CD14-positive monocyte (primary cell): ENCODE data around the gene GCNA. TPM values are rescaled to one million over a fixed set of nuclear protein-coding genes. Genes with fewer than 3 reads are reported as not detected.
"Not testable (repeated sequence)": the region's sequence is repeated elsewhere in the genome, so short reads cannot be mapped to it uniquely, and the experiment has no call there.

Experiments
- DNase-seq, 3 donors: peaks; one replicate each; pipeline ENCODE4 v3.0.0-alpha.2; 2011 to 2022
- H2AFZ ChIP-seq: 2 replicates; pipeline ENCODE4 v1.6.0; 2012; ENCODE audit warnings: mild to moderate bottlenecking, low read depth, low read length, inconsistent platforms; ENCODE audit not compliant: insufficient read depth, poor library complexity, severe bottlenecking
- H3K27ac ChIP-seq, 2 donors: 1 replicate in 1 of 2; 2 replicates in 1 of 2; pipeline ENCODE4 v1.5.1; 2012 to 2013; ENCODE audit warnings: low read length in 2 of 2, control low read depth in 1 of 2, inconsistent platforms in 1 of 2, low read depth in 1 of 2, mild to moderate bottlenecking in 1 of 2
- H3K27me3 ChIP-seq, 2 donors: one replicate each; pipeline versions ENCODE4 v1.6.0 to v1.6.1; 2011 to 2013; ENCODE audit warnings: low read length in 2 of 2; ENCODE audit not compliant: control insufficient read depth in 2 of 2, insufficient read depth in 2 of 2
- H3K36me3 ChIP-seq, 2 donors: replicated peaks in 1 of 2; 1 replicate in 1 of 2; 2 replicates in 1 of 2; pipeline versions ENCODE4 v1.5.1 to v1.6.1; 2012 to 2013; ENCODE audit warnings: low read length in 2 of 2, control low read depth in 1 of 2, inconsistent platforms in 1 of 2, mild to moderate bottlenecking in 1 of 2; ENCODE audit not compliant: insufficient read depth in 2 of 2, control insufficient read depth in 1 of 2
- H3K4me1 ChIP-seq, 2 donors: 1 replicate in 1 of 2; 2 replicates in 1 of 2; pipeline versions ENCODE4 v1.5.1 to v1.6.1; 2012 to 2013; ENCODE audit warnings: low read length in 2 of 2, control low read depth in 1 of 2, inconsistent platforms in 1 of 2, mild to moderate bottlenecking in 1 of 2, moderate library complexity in 1 of 2; ENCODE audit not compliant: insufficient read depth in 2 of 2, control insufficient read depth in 1 of 2
- H3K4me2 ChIP-seq: replicated peaks from 2 replicates; pipeline ENCODE3; 2012; ENCODE audit warnings: low read length, moderate library complexity, mild to moderate bottlenecking; ENCODE audit not compliant: poor library complexity, severe bottlenecking; ENCODE audit errors: extremely low read depth
- H3K4me3 ChIP-seq, 3 experiments: fragments of 200-600 bp in 1 of 3; sonication (generic) in 1 of 3; replicated peaks in 1 of 3; 1 replicate in 2 of 3; 2 replicates in 1 of 3; pipeline ENCODE4 v1.5.1; 2011 to 2013; ENCODE audit warnings: low read length in 3 of 3, mild to moderate bottlenecking in 3 of 3, control low read depth in 2 of 3, low read depth in 2 of 3, inconsistent platforms in 1 of 3, moderate library complexity in 1 of 3
- H3K79me2 ChIP-seq: 2 replicates; pipeline ENCODE4 v1.6.0; 2012; ENCODE audit warnings: mild to moderate bottlenecking, control low read depth, inconsistent platforms, low read length, moderate library complexity; ENCODE audit not compliant: insufficient read depth
- H3K9ac ChIP-seq: 2 replicates; pipeline ENCODE4 v1.6.0; 2017; ENCODE audit warnings: low read length, mild to moderate bottlenecking; ENCODE audit not compliant: insufficient read depth, poor library complexity, severe bottlenecking
- H3K9me3 ChIP-seq, 2 donors: replicated peaks in 1 of 2; 1 replicate in 1 of 2; 2 replicates in 1 of 2; pipeline versions ENCODE4 v1.5.1 to v1.6.1; 2012 to 2013; ENCODE audit warnings: low read length in 2 of 2, control low read depth in 1 of 2; ENCODE audit not compliant: control insufficient read depth in 1 of 2, insufficient read depth in 1 of 2
- H4K20me1 ChIP-seq: 2 replicates; pipeline ENCODE4 v1.6.0; 2012; ENCODE audit warnings: mild to moderate bottlenecking, low read length, control low read depth, moderate library complexity; ENCODE audit not compliant: insufficient read depth
- H3K27ac Mint-ChIP-seq, 7 donors: one replicate each; pipeline ENCODE4 v1.8.0; 2020; ENCODE audit warnings: mild to moderate bottlenecking in 7 of 7, mixed read lengths in 7 of 7, moderate library complexity in 6 of 7, inconsistent platforms in 2 of 7
- H3K27me3 Mint-ChIP-seq, 3 donors: one replicate each; pipeline ENCODE4 v1.8.0; 2021 to 2022; ENCODE audit warnings: low read depth in 3 of 3, mild to moderate bottlenecking in 3 of 3, mixed read lengths in 3 of 3, moderate library complexity in 3 of 3, inconsistent platforms in 1 of 3
- H3K36me3 Mint-ChIP-seq, 2 donors: one replicate each; pipeline ENCODE4 v1.8.0; 2020; ENCODE audit warnings: mixed read lengths in 2 of 2, inconsistent platforms in 1 of 2, mild to moderate bottlenecking in 1 of 2
- H3K4me1 Mint-ChIP-seq: one replicate; pipeline ENCODE4 v1.8.0; 2020; ENCODE audit warnings: mild to moderate bottlenecking, mixed read lengths
- H3K4me3 Mint-ChIP-seq, 2 donors: one replicate each; pipeline ENCODE4 v1.8.0; 2020; ENCODE audit warnings: mild to moderate bottlenecking in 2 of 2, mixed read lengths in 2 of 2, moderate library complexity in 1 of 2
- H3K9me3 Mint-ChIP-seq, 7 donors: one replicate each; pipeline ENCODE4 v1.8.0; 2020 to 2022; ENCODE audit warnings: mixed read lengths in 7 of 7, mild to moderate bottlenecking in 6 of 7, moderate library complexity in 6 of 7, inconsistent platforms in 2 of 7
- WGBS: methylation state at CpG from one replicate; pipeline ENCODE4 v1.1.5; 2013; ENCODE audit warnings: missing lambda C conversion rate; ENCODE audit not compliant: insufficient coverage; 5-methylcytosine and 5-hydroxymethylcytosine counted together
- intact Hi-C, 2 donors: fragments of 100-400 bp; cut with micrococcal nuclease; formaldehyde crosslinking; loops; one replicate each; pipeline versions ENCODE4 v1.15.0 to v1.15.1; 2023
- polyA plus RNA-seq, 3 donors: library from polyadenylated mRNA; depleted of rRNA in 1 of 3; unstranded in 2 of 3; stranded (reverse) in 1 of 3; fragments of 300-500 nt in 2 of 3; fragments of >200 nt in 1 of 3; fragmentation: Illumina TruSeq in 2 of 3; gene quantifications; 1 replicate in 2 of 3; 2 replicates in 1 of 3; pipeline ENCODE4 v1.2.3, GENCODE V29; 2012 to 2021
- TF ChIP-seq, protein P1 (sequence below): fragments of 200-600 bp; IDR thresholded peaks from one replicate; pipeline ENCODE4 v1.8.0; 2022; ENCODE audit warnings: antibody characterized with exemption, mild to moderate bottlenecking

GCNA gene
- polyA plus RNA-seq, 3 donors = 0.26 to 4.7 (median 0.27) TPM

GRCh38 chrX:71558920-71559319 lies 19.3 kb upstream of the GCNA start:
- peaks cover 71 to 81% of the 10 kb centered on the region in 2 donors for H3K36me3 Mint-ChIP-seq
- intact Hi-C loops = loop anchor here in 1 of 2 donors (10.0 kb wide), 1 partner anchor 174 kb away; no protein-coding TSS in a partner anchor
- TF ChIP-seq, protein P1, sequence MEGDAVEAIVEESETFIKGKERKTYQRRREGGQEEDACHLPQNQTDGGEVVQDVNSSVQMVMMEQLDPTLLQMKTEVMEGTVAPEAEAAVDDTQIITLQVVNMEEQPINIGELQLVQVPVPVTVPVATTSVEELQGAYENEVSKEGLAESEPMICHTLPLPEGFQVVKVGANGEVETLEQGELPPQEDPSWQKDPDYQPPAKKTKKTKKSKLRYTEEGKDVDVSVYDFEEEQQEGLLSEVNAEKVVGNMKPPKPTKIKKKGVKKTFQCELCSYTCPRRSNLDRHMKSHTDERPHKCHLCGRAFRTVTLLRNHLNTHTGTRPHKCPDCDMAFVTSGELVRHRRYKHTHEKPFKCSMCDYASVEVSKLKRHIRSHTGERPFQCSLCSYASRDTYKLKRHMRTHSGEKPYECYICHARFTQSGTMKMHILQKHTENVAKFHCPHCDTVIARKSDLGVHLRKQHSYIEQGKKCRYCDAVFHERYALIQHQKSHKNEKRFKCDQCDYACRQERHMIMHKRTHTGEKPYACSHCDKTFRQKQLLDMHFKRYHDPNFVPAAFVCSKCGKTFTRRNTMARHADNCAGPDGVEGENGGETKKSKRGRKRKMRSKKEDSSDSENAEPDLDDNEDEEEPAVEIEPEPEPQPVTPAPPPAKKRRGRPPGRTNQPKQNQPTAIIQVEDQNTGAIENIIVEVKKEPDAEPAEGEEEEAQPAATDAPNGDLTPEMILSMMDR = no peak

DNA sequence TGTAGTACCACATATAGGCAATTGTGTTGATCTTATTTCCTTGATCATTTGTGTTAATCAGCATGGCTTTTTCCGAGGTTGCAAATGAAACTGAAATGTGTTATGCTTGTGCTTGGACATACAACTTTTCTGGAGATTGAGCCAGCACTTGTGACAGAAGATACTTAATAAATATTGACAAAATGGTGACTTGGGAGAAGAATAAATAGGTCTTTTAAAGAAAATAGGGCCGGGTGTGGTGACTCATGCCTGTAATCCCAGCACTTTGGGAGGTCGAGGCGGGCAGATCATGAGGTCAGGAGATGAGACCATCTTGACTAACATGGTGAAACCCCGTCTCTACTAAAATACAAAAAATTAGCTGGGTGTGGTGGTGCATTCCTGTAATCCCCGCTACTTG lies 18.5 kb upstream of the GCNA start:
- Histone ChIP-seq H4K20me1 (peaks cover 90% of the 10 kb centered on the region), H3K36me3 (peaks cover 82 to 100% of the 10 kb centered on the region in 2 donors), H3K79me2 (peaks cover 13% of the 10 kb centered on the region)
- not testable (repeated sequence) for H3K4me1 ChIP-seq, H3K4me1 Mint-ChIP-seq, DNase-seq, H3K4me3 Mint-ChIP-seq, H2AFZ ChIP-seq, H3K27ac ChIP-seq, H3K9me3 Mint-ChIP-seq, H3K27ac Mint-ChIP-seq, H3K27me3 Mint-ChIP-seq, H3K4me2 ChIP-seq, H3K9me3 ChIP-seq, H3K4me3 ChIP-seq, H3K9ac ChIP-seq, H3K27me3 ChIP-seq
- intact Hi-C loops = loop anchor here (10.0 kb wide), 1 partner anchor 175 kb away; no protein-coding TSS in a partner anchor
- H3K36me3 Mint-ChIP-seq = peaks cover 70 to 81% of the 10 kb centered on the region in 2 donors
- no CpG with 5 or more reads among the region's 6 CpGs for WGBS

More at GRCh38 chrX:71558920-71559319, 19.3 kb upstream of the GCNA start:
- Mint-ChIP-seq H3K4me3 (no peak overlapping the region), H3K9me3 (no peaks in the 10 kb centered on the region), H3K27ac (no peak overlapping the region), H3K4me1 (no peaks in the 10 kb centered on the region), H3K27me3 (peaks cover 0 to 3% (median 0%) of the 10 kb centered on the region in 3 donors)
- WGBS = no CpG with 5 or more reads among the region's 5 CpGs
- Histone ChIP-seq H3K79me2 (peaks cover 14% of the 10 kb centered on the region), H3K27ac (no peak overlapping the region), H3K36me3 (peaks cover 77 to 100% of the 10 kb centered on the region in 2 donors), H3K4me2 (no peak overlapping the region), H3K4me1 (no peaks in the 10 kb centered on the region), H2AFZ (no peak overlapping the region), H3K27me3 (no peaks in the 10 kb centered on the region), H3K9ac (no peak overlapping the region), H3K4me3 (no peak overlapping the region), H3K9me3 (no peaks in the 10 kb centered on the region), H4K20me1 (peaks cover 89% of the 10 kb centered on the region)
- no peak for DNase-seq
